ACHN (cell line): ENCODE results near the gene TTLL10.

Source experiments
- DNase-seq: peaks from one replicate; pipeline ENCODE4 v3.0.0-alpha.2; 2015
- in situ Hi-C: cut with HindIII; loops from 2 replicates; pipeline ENCODE4 v1.10.0; 2017; ENCODE audit warnings: low sequenced_read_pairs, low pct_ligation_motif_present, low pct_unique_long_range_greater_than_20kb

The TTLL10 gene

DNA sequence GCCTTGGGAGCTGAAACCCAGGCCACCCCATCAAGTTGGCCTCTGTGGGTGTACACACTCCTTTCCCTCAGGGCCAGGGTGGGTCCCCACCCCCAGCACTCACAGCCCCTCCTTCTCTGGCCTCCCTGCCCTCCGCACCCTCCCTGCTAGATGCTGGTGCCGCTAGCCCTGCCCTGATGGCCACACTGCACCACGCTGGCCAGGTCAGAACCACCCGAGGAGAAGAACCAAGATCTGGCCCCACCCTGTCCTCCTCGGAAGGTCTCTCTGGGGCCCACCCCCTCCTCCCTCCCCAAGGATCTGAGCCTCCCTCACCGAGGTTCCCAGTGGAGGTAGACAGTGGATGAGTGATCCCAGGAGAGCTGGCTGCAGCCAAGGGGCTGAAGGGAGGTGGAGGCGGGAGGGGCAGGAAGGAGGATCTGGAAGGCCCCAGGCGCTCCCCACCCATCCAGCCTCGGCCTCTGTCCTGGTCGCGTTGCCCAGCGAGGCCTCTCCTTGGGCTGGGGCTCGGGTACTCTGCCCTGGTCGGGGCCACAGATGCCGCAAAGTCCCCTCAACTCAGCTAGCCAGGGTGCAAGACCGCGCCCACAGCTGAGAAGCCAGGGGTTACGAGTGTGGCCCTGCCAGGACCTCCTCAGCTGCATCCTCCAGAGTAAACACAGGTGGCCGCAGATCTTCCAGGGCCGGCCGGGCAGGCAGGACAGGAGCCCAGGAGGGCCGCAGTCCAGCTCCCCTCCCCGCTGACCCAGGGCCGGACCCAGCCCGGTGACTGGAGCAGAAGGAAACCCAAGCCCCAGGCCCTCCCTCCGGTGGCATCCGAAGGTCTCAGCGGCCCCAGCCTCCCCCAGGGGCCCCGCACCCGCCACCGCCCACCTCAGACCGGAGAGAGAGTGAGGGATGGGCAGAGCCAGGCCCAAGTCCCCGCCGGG lies 63.5 kb downstream of the TTLL10 start:
- no peak for DNase-seq
- in situ Hi-C loops: no loop called here

DNA sequence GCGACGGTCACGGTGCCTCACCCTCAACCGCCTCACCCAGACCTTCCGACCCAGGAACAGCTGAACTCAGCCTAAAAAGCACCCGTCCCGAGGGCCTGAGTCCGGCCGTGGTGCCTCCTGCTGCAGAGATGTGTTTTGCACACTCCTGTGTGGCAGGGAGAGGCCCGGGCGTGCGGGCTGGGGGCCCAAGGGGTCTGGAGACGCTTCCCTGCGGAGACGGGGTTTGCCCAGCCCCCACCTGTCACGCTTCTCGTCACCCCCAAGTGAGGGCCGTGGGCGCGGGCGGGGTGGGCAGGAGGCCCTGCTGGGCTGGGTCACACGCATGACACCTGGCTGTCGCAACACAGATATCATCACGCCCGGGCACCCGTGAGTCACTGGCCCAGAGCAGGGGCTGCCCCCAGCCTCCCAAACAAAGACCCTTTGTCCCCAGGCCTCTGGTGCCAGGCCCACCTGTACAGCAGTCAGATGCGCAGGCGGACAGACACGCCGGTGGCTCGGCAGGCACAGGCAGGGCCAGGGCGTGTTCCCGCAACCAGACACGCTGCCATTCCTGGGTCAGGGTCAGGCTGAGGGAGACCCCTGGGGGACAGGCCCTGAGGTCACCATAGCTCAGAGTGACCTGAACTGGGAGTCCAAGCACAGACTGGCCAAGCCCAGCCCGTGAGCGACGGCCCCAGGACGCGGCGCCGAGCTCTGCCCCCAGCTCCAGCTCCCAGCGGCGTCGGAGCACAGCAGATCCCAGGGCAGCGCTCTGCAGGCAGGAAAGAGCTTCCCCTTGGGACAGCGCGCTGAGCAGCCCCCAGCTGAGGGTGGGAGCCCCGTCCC lies 64.4 kb downstream of the TTLL10 start:
- DNase-seq: no peak
- in situ Hi-C loops: no loop called here

DNA sequence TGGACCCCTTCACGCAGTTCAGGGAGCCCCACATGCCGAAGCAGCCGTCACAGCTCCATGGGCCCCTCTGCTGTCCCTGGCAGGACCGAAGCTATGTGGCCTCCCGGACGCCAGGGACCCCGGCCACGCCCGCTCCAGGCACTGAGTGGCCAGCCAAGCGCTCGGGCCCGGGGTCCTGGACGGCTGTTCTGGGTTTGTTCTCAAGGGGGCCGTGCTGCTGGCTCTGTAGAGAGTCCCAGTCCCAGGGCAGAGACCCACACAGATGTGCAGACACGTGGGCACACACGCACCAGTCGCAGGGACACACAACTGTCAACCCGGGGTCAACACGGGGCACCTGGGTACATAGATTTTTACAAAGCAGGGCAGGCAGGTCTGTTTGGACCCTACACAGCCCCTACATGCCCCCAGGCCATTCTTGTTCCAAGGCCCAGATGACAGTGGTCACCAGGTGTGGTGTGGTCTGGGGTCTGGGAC lies 65.1 kb downstream of the TTLL10 start:
- DNase-seq: no peak
- in situ Hi-C loops: no loop called here

DNA sequence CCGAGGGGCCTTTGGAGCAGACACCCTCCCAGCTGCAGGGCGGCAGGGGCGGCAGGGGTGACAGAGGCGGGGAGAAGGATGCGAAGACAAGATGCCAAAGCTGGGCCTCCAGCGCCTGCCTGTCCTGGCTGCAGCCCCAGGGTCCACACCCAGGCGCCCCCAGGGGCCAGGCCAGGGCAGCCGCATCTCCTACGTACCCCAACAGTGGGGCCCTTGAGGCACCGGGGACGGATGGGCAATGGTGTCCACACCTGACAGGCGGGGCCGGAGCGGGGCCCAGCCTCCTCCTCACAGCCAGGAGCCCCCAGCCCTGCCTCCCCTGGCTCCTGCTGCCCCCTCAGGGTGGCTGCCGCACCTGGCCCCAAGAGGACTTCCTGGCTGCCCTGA lies 65.5 kb downstream of the TTLL10 start:
- in situ Hi-C loops: no loop called here
- DNase-seq: no peak

DNA sequence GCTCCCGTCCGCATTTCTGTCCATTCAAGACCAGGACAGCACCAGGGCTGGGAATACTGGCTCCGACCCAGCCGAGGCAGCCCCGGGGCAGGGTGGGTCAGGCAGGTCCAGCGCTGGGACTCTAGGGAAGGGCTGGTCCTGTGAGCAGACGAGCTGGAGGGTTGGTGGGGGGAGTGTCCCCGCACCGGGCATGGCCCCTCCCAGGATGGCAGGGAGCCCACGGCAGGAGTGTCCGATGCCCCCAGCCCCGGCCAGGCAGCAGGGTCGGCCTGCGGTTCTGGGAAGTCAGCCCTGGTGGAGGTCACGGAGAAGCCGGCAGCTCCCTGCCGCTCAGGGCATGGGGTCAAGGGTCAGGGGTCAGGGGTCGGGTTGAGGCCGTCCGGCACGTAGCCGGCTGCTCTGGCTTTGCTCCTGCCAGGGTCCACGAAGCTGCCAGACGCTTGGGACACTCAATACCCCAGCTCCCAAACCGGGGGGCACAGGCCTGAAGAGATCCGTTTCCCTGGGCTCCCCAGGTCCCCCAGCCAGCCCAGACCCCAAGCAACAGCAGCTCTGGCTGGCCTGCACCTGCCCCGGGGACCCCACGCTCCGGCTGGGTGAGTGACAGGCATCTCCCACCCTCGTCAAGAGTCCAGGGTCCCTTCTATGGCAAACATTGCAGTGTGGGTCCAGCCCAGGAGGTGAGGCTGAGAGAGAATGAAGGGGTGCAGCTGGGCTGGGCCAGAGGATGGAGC lies 66.1 kb downstream of the TTLL10 start:
- no peak for DNase-seq
- in situ Hi-C loops: no loop called here

DNA sequence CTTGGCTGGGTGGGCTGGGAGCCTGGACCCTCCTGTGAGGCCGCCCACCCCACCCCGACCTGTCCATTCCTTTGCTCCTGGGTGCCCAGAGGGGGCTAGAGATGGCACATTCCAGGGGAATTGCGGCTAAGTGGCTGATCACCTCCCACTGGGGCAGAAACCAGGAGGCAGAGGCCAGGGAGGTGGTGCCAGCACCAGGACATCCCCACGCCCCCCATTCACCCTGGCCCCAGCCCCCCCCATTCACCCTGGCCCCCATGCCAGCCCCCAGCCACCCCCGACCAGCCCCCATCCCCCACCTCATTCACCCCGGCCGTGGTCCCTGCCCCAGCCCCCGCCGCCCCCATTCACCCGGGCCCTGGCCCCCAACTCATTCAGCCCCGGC lies 66.7 kb downstream of the TTLL10 start:
- no peak for DNase-seq
- in situ Hi-C loops: no loop called here

DNA sequence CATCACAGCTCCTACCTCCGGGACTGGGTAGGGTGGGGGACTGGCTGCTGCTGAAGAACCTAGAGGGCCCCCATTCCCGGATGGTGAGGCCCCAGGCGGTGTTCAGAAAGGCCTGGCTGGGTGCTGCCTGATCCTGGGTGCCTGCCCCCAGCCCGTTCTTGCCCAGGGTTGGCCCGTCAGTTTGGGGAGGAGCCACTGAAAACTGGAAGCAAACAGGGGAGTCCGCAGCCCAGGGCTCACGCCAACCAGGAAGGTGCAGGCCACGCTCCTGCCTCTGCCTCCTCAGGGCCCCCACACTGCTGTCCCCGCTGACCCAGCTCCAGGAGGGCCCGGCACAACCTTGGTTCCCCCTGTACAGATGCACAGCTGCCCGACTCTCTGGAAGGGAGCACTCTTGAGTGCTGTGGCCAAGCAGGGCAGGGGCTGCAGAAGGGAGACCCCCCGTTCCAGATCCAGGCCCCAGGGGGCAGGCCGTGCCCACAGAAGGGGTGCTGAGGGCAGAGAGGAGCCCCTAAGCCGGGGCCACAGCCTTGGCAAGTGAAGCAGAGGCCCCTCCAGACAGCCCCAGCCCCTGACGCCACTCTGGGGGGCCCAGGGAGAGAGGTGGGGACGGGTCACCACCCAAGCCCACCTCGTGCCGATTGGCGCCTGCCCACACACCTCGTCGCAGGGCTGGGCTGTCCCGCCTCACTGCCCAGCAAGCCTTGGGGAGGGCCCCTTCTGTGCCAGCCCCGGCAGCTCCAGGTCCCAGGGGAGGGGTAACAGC lies 67.3 kb downstream of the TTLL10 start:
- in situ Hi-C loops: no loop called here
- DNase-seq: peak; percentile 53

DNA sequence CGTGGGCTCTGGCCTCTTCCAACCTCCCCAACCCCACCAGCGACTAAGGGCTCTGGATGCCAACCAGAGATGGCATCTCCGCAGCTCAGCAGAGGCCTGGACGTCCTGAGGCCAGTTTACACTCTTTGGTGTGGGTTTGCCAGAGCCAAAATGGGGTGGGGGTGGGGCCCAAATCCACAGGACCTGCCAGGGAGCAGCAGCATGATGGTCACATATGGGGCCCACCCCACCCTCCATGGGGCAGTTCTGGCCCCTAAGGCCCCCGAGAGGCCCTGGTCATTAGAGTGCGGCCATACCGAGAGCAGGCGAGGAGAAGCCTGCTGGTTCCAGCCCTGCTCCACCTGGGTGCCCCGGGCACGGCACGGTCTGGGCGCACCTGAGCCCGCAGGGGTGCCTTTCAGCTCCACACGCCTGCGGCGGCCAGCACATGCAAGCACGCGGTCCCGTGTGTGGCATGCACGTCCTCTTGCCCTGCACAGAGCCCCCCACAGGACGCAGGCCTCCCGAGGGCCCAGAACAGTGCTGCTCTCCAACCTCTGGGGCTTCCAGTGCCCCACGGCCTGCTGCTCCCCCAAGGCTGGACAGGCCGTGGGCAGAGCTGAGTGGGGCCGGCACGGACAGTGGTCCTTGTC lies 68.0 kb downstream of the TTLL10 start:
- no peak for DNase-seq
- in situ Hi-C loops: no loop called here

DNA sequence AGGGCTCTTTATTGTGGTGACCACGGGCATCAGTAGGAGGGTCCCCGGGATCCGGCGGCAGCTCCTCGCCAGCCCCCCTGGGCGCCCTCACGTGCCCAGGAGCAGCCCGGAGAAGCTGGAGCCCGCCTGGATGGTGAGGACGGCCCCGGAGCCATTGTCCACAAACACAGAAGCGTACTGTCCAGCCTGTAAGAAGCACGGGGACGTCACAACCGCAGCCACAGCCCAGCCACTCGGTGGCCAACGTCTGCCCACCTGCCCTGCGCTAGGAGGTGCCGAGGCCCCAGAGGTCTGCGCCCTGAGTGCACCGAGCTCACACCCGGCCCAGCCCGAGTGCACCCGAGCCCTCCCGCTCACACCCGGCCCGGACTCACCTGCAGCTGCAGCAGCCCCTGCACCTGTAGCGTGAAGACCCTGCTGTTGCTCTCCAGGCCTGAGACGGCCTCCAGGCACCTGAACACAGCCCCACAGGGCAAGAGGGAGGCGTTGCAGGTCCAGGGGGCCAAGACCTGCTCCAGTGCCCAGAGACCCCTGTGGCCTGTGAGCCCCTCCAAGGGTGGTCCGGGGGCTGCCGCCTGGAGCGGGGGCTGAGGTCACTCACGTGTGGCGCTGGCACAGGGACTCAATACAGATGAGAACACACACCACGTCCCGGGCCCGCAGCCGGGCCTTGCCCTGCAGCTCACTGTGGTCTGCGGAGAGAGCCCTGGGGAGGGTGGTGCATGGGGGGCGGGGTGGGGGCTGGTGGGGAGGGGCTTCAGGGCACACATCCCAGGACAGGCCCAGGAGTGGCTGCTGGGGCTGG lies 69.0 kb downstream of the TTLL10 start:
- in situ Hi-C loops: no loop called here
- DNase-seq: no peak

DNA sequence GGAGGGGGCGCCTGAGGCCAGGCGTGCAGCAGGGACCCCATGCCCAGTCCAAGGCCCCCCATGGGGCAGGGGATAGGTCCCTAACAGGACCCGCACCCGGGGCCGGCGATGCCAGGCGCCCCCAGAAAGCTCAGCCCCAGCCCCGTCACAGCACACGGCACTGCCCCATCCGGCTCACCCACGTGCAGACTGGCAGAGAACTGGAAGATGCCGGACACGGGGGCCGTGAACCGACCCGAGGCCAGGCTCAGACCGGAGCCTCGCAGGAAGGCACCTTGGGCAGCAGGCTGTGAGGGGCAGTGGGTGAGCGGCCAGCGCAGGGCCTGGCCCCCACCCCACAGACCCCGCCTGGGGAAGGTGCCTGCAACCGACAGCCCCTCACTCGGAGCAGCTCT lies 69.6 kb downstream of the TTLL10 start:
- no peak for DNase-seq
- in situ Hi-C loops: no loop called here

DNA sequence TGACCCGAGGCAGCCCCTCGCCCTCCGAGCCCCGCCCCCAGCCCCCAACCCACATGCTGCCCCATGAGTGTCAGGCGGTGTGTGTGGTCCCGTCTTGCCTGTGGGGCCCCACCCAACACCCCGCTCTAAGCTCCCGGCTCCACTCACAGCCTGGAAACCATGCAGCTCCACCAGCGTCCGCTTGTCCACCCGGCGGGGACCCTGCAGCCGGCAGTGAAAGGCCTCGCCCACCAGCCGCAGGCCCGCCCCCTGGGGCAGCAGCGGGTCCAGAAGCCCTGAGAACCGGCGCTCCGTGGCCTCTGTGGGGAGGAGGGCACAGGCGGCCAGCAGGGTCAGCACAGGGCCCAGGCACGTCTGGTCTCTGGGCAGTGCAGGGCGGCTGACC lies 70.1 kb downstream of the TTLL10 start:
- in situ Hi-C loops: no loop called here

DNA sequence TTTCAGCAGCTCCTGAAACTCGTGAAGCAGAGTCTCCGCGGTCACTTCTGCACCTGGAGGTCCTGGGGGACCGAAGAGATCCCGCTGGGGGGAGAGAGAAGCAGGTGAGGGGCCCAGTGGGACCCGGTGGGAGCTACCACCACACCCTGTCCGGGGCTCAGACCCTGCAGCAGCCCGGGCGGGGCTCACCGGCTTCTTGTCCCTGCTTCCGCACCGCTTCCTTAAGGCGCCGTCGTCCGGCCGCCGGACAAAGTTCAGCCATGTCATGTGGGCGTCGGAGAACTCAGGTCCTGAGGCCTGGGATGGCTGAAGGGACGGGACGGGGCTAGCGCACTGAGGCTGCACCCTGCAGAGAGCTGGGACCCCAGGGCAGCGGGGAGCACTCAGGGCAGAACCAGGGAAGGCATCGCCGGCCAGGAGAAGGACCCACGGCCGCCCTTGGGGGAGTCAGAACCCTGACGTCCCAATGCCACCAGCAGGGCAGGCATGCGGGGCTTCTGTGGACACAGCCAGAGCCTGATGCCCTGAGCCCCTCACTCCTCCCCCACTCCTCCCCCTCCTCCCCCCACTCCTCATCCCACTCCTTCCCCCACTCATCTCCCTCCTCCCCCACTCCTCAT lies 70.6 kb downstream of the TTLL10 start:
- DNase-seq: no peak
- in situ Hi-C loops: no loop called here

More for the DNA sequence above, 70.1 kb downstream of the TTLL10 start:
- no peak for DNase-seq

DNA sequence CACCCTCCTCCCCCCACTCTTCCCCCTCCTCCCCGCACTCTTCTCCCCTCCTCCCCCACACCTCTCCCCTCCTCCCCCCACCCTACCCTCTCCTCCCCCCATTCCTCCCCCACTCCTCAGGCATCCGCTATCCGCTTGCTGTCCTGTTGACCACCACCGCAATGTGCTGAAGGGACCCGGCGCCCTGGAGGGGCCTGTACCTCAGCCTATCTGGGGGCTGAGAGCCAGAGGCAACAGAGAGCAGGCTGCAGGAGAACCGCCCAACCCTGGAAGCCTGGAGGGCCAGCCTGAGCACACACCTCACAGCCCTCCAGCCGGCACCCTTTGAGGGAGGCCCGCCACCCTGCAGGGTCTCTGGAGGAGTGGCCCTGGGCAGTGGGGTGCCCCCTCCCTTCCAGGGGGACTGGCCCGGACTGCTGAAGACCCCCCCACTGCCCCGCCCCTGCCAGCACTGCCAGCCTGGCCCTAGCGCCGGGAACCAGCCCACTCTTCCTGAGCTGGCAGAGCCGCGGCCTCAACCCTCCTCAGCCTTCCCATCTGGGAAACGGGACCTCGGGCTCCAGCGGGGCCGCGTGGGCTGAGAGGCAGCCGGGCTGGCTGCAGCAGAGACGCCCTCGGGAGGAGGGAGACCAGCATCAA lies 71.6 kb downstream of the TTLL10 start:
- in situ Hi-C loops: no loop called here
- no peak for DNase-seq

DNA sequence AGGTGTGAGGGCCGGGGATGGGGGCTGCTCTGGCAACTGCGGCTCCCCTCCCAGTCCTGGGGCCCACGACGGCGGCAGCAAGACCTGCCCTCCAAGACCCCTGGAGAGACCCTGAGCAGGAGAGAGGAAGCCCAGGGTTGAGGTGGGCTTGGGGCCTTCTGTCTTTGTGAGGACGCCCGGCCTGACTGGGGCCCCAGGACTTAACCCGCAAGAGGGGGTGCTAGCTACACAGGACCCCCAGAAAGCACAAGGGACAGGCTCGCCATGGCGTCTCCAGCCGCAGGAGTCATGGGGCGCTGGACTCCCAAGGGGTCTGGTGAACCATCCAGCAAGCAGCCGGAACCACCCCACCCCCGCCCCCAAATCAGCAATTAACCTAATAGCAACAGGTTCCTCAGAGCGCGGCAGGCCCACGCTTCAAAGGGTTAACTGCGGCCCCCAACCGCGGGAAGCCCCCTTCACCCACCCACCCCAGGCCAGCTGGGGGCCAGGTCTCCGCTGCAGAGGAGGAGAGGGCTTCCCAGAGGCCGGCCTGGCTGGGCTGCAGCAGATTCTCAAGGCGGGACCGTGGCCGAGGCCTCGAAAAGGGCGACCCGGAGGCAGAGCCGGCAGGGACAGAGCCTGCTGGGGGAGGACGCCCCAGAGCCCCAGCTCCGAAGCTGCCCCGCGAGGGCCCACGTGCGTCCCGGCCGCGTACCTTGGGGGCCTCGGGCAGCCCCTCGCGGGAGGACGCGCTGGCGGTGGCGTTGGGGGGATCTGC lies 72.3 kb downstream of the TTLL10 start:
- DNase-seq: no peak
- in situ Hi-C loops: no loop called here

DNA sequence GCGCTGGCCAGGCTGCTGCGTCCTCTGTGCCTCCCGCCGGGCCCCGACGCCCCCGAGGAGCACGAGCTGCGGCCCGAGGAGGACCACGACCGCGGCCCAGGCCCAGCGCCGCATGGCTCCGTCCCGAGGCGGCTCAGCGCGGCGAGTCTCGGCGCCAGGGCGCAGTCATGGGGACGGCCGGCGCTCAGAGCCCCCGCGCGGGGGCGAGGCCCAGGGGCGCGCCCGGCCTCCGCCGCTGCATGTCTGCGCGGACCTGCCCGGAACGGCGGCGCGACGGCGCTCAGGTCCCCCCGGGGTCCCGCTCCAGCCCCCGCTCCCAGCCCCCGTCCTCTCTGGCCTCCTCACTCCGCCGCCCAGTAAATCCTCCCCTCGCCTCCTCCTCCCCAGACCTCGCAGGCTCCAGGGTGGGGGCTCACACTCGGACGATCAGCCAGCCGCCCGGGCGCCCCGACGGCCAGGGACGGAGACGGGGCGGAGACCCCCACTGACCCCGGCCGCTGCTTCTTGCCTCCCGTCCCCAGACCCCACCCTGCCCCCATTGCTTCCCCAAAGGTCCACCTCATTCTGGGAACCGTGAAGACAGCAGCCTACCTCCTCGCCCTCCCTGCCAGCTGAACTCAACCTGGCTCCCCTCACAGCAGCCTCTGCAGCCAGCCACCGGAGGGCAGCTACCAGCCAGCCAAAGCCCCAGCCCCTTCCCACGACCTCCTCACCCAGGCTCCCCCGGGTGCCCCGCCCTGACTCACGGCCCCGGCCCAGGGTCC lies 73.1 kb downstream of the TTLL10 start, which contains the start of gene C1QTNF12:
C1QTNF12 (minus strand) TSS at position 146 of the 764 bp plus-strand sequence; CDS start at position 114, 32 bp downstream.
- in situ Hi-C loops: no loop called here
- no peak for DNase-seq
